Activated CD4-positive, CD25-positive, alpha-beta regulatory T cell (primary cell): ENCODE results near the gene HTR6.
"Not testable (repeated sequence)": the region's sequence is repeated elsewhere in the genome, so short reads cannot be mapped to it uniquely, and the experiment has no call there.

Experiments
- DNase-seq, 4 experiments: peaks; one replicate each; lab custom pipeline; 2025; lab: John Stamatoyannopoulos, UW

HTR6 gene

GRCh38 chr1:19664453-19665185 lies at the start of gene HTR6:
HTR6 (plus strand) TSS chr1:19664875; CDS start chr1:19665754, 879 bp downstream.
- DNase-seq, result peak in 1 of 4 experiments; percentile 24

GRCh38 chr1:19615438-19615837 lies 49.2 kb upstream of the HTR6 start:
- DNase-seq, result no peak

GRCh38 chr1:19616489-19616888 lies 48.2 kb upstream of the HTR6 start:
- no peak for DNase-seq

- DNase-seq, result no peak
Measured at GRCh38 chr1:19617376-19617775, 47.3 kb upstream of the HTR6 start.

GRCh38 chr1:19618428-19618827 lies 46.2 kb upstream of the HTR6 start:
- DNase-seq, result no peak

- DNase-seq, result no peak
Measured at GRCh38 chr1:19619697-19620384, 44.8 kb upstream of the HTR6 start.

- DNase-seq, result no peak
Measured at GRCh38 chr1:19620786-19621185, 43.9 kb upstream of the HTR6 start.

GRCh38 chr1:19621274-19621950 lies 43.3 kb upstream of the HTR6 start:
- DNase-seq, result no peak

GRCh38 chr1:19622204-19622603 lies 42.5 kb upstream of the HTR6 start:
- DNase-seq, result no peak

- DNase-seq, result no peak
Measured at GRCh38 chr1:19623523-19623922, 41.2 kb upstream of the HTR6 start.

GRCh38 chr1:19625291-19625937 lies 39.3 kb upstream of the HTR6 start:
- DNase-seq, result no peak

GRCh38 chr1:19628879-19629278 lies 35.8 kb upstream of the HTR6 start:
- no peak for DNase-seq

- DNase-seq, result no peak
Measured at GRCh38 chr1:19629357-19629756, 35.3 kb upstream of the HTR6 start.

- DNase-seq, result not testable (repeated sequence)
Measured at GRCh38 chr1:19630192-19630591, 34.5 kb upstream of the HTR6 start.

GRCh38 chr1:19630720-19631395 lies 33.8 kb upstream of the HTR6 start:
- no peak for DNase-seq

GRCh38 chr1:19632211-19632610 lies 32.5 kb upstream of the HTR6 start:
- DNase-seq, result no peak

- DNase-seq, result no peak
Measured at GRCh38 chr1:19633106-19633505, 31.6 kb upstream of the HTR6 start.

- DNase-seq, result not testable (repeated sequence)
Measured at GRCh38 chr1:19635064-19635463, 29.6 kb upstream of the HTR6 start.

GRCh38 chr1:19635646-19636045 lies 29.0 kb upstream of the HTR6 start:
- DNase-seq, result no peak

GRCh38 chr1:19636065-19636464 lies 28.6 kb upstream of the HTR6 start:
- DNase-seq, result no peak

- not testable (repeated sequence) for DNase-seq
Measured at GRCh38 chr1:19636749-19637148, 27.9 kb upstream of the HTR6 start.

- no peak for DNase-seq
Measured at GRCh38 chr1:19637606-19638005, 27.1 kb upstream of the HTR6 start.
